SHP77 treated with DMSO at 0.1 percent for 48 hours (cell line): Measurements from ENCODE around the gene BCL11B.

Source experiments
- DNase-seq: peaks from one replicate; lab custom pipeline; 2025; lab: John Stamatoyannopoulos, UW

Gene BCL11B

GRCh38 chr14:99159341-99160340 is 112.4 kb downstream of the BCL11B start:
- no peak for DNase-seq

GRCh38 chr14:99158646-99159165 is 113.3 kb downstream of the BCL11B start:
- DNase-seq: no peak

GRCh38 chr14:99158150-99158549 is 113.8 kb downstream of the BCL11B start:
- DNase-seq: no peak

- no peak for DNase-seq
Observed at GRCh38 chr14:99157676-99158075, 114.3 kb downstream of the BCL11B start.

- no peak for DNase-seq
Observed at GRCh38 chr14:99157246-99157645, 114.8 kb downstream of the BCL11B start.

- DNase-seq: no peak
Observed at GRCh38 chr14:99156814-99157213, 115.2 kb downstream of the BCL11B start.

- DNase-seq: no peak
Observed at GRCh38 chr14:99156090-99156425, 115.9 kb downstream of the BCL11B start.

GRCh38 chr14:99155173-99156089 is 116.6 kb downstream of the BCL11B start:
- DNase-seq: no peak

GRCh38 chr14:99150236-99150635 is 121.8 kb downstream of the BCL11B start:
- DNase-seq: no peak

- DNase-seq: no peak
Observed at GRCh38 chr14:99148861-99149610, 123.0 kb downstream of the BCL11B start.

GRCh38 chr14:99148131-99148530 is 123.9 kb downstream of the BCL11B start:
- no peak for DNase-seq

GRCh38 chr14:99147366-99147740 is 124.6 kb downstream of the BCL11B start:
- DNase-seq: no peak

GRCh38 chr14:99146616-99147365 is 125.2 kb downstream of the BCL11B start:
- no peak for DNase-seq

GRCh38 chr14:99145307-99145706 is 126.7 kb downstream of the BCL11B start:
- DNase-seq: no peak

GRCh38 chr14:99143793-99144192 is 128.2 kb downstream of the BCL11B start:
- DNase-seq: no peak

GRCh38 chr14:99143126-99143525 is 128.9 kb downstream of the BCL11B start:
- no peak for DNase-seq

GRCh38 chr14:99141236-99141635 is 130.8 kb downstream of the BCL11B start:
- DNase-seq: no peak

- no peak for DNase-seq
Observed at GRCh38 chr14:99138999-99139865, 132.8 kb downstream of the BCL11B start.

- DNase-seq: no peak
Observed at GRCh38 chr14:99137913-99138571, 134.0 kb downstream of the BCL11B start.
